ENCODE measurements around the gene ANKFN1. TPM values are rescaled to one million over a fixed set of nuclear protein-coding genes. Genes with fewer than 3 reads are reported as not detected.

Gene ANKFN1
- total and polyA plus RNA-seq, 8 donors, result 0.13 to 1.8 (median 0.66) TPM

GRCh38 chr17:56416682-56417351, 263.5 kb downstream of the ANKFN1 start:
- no peaks in the 10 kb centered on the region for H3K36me3 ChIP-seq
- peaks cover 0 to 13% of the 10 kb centered on the region in 2 donors for H3K9me3 ChIP-seq
- DNase-seq, result no peak
- H3K27me3 ChIP-seq, result no peaks in the 10 kb centered on the region
- H3K4me1 ChIP-seq, result no peaks in the 10 kb centered on the region
- ATAC-seq, result no peak
- TF ChIP-seq, protein P1, sequence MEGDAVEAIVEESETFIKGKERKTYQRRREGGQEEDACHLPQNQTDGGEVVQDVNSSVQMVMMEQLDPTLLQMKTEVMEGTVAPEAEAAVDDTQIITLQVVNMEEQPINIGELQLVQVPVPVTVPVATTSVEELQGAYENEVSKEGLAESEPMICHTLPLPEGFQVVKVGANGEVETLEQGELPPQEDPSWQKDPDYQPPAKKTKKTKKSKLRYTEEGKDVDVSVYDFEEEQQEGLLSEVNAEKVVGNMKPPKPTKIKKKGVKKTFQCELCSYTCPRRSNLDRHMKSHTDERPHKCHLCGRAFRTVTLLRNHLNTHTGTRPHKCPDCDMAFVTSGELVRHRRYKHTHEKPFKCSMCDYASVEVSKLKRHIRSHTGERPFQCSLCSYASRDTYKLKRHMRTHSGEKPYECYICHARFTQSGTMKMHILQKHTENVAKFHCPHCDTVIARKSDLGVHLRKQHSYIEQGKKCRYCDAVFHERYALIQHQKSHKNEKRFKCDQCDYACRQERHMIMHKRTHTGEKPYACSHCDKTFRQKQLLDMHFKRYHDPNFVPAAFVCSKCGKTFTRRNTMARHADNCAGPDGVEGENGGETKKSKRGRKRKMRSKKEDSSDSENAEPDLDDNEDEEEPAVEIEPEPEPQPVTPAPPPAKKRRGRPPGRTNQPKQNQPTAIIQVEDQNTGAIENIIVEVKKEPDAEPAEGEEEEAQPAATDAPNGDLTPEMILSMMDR (IDR thresholded peaks at IDR 0.05), result no peak
- intact Hi-C loops (cut with DNase I), result no loop called here
- no peak overlapping the region for H3K4me3 ChIP-seq
- no peak overlapping the region for H3K27ac ChIP-seq

GRCh38 chr17:56424005-56424404, 270.7 kb downstream of the ANKFN1 start:
- Histone ChIP-seq H3K9me3 (no peaks in the 10 kb centered on the region), H3K4me1 (no peaks in the 10 kb centered on the region), H3K36me3 (no peaks in the 10 kb centered on the region), H3K4me3 (no peak overlapping the region), H3K27ac (no peak overlapping the region), H3K27me3 (no peaks in the 10 kb centered on the region)
- DNase-seq (no peak), ATAC-seq (no peak)
- TF ChIP-seq, protein P1 (IDR thresholded peaks at IDR 0.05), result no peak
- intact Hi-C loops (cut with DNase I), result no loop called here

- Histone ChIP-seq H3K36me3 (no peaks in the 10 kb centered on the region), H3K27me3 (no peaks in the 10 kb centered on the region), H3K4me1 (no peaks in the 10 kb centered on the region), H3K27ac (no peak overlapping the region), H3K9me3 (no peaks in the 10 kb centered on the region), H3K4me3 (no peak overlapping the region)
- ATAC-seq (no peak), DNase-seq (no peak)
- TF ChIP-seq, protein P1 (IDR thresholded peaks at IDR 0.05), result no peak
- intact Hi-C loops (cut with DNase I), result no loop called here
Measured at GRCh38 chr17:56424543-56425044, 271.3 kb downstream of the ANKFN1 start.

GRCh38 chr17:56425483-56425882, 272.2 kb downstream of the ANKFN1 start:
- intact Hi-C loops (cut with DNase I), result no loop called here
- Histone ChIP-seq H3K4me1 (no peaks in the 10 kb centered on the region), H3K27ac (no peak overlapping the region), H3K4me3 (no peak overlapping the region), H3K9me3 (no peaks in the 10 kb centered on the region), H3K27me3 (no peaks in the 10 kb centered on the region), H3K36me3 (no peaks in the 10 kb centered on the region)
- DNase-seq (no peak), ATAC-seq (no peak)
- TF ChIP-seq, protein P1 (IDR thresholded peaks at IDR 0.05), result no peak

- Histone ChIP-seq H3K27ac (no peak overlapping the region), H3K9me3 (no peaks in the 10 kb centered on the region), H3K4me3 (no peak overlapping the region), H3K27me3 (no peaks in the 10 kb centered on the region), H3K4me1 (no peaks in the 10 kb centered on the region), H3K36me3 (no peaks in the 10 kb centered on the region)
- ATAC-seq (no peak), DNase-seq (no peak)
- intact Hi-C loops (cut with DNase I), result no loop called here
- TF ChIP-seq, protein P1 (IDR thresholded peaks at IDR 0.05), result no peak
Measured at GRCh38 chr17:56426901-56427300, 273.6 kb downstream of the ANKFN1 start.
